Activated CD8-positive, alpha-beta memory T cell treated with anti-CD3 and anti-CD28 coated beads, Interleukin-2, amount 50 U/mL, for 48 hours (primary cell): Measurements from ENCODE around the gene NOXA1.

Experiments
- DNase-seq: peaks from one replicate; pipeline ENCODE4 v3.0.0-alpha.2; 2020

NOXA1 gene

GRCh38 chr9:137387891-137388560 is 35.2 kb upstream of the NOXA1 start:
- DNase-seq: no peak

GRCh38 chr9:137388589-137389427 is 34.4 kb upstream of the NOXA1 start:
- no peak for DNase-seq

GRCh38 chr9:137389428-137389746 is 33.8 kb upstream of the NOXA1 start:
- no peak for DNase-seq

GRCh38 chr9:137390553-137391410 is 32.4 kb upstream of the NOXA1 start:
- no peak for DNase-seq

GRCh38 chr9:137391411-137391754 is 31.8 kb upstream of the NOXA1 start:
- no peak for DNase-seq

GRCh38 chr9:137392232-137393007 is 30.8 kb upstream of the NOXA1 start:
- no peak for DNase-seq

- DNase-seq: no peak
These were observed 29.7 kb upstream of the NOXA1 start for GRCh38 chr9:137393176-137394150.

GRCh38 chr9:137394866-137395665 is 28.1 kb upstream of the NOXA1 start:
- DNase-seq: no peak

GRCh38 chr9:137395666-137396010 is 27.6 kb upstream of the NOXA1 start:
- DNase-seq: no peak

- DNase-seq: no peak
These were observed 27.0 kb upstream of the NOXA1 start for GRCh38 chr9:137396227-137396626.

GRCh38 chr9:137396634-137397367 is 26.4 kb upstream of the NOXA1 start:
- no peak for DNase-seq

- DNase-seq: peak; percentile 69
These were observed 25.3 kb upstream of the NOXA1 start for GRCh38 chr9:137397675-137398423.

- DNase-seq: no peak
These were observed 24.4 kb upstream of the NOXA1 start for GRCh38 chr9:137398561-137399468.

GRCh38 chr9:137402746-137403145 is 20.4 kb upstream of the NOXA1 start:
- no peak for DNase-seq

- DNase-seq: no peak
These were observed 19.9 kb upstream of the NOXA1 start for GRCh38 chr9:137403269-137403668.

GRCh38 chr9:137404961-137405567 is 18.1 kb upstream of the NOXA1 start:
- DNase-seq: no peak

- no peak for DNase-seq
These were observed 17.5 kb upstream of the NOXA1 start for GRCh38 chr9:137405677-137406081.
